ENCODE measurements around the gene VAT1L. TPM values are rescaled to one million over a fixed set of nuclear protein-coding genes. Genes with fewer than 3 reads are reported as not detected.

Gene VAT1L
- total and polyA plus RNA-seq, 10 of the 15 experiments (the other 5 are each of a cell fraction or from before 2014, with no cell fraction given) = 0.06 to 0.18 (median 0.10) TPM; not detected in 5

GRCh38 chr16:78001451-78002025, 213.2 kb downstream of the VAT1L start:
- in situ Hi-C loops (cut with MboI) = loop anchor here (5.0 kb wide), 1 partner anchor 324 kb away; no protein-coding TSS in a partner anchor
- no peak overlapping the region for H3K4me3 ChIP-seq
- no peaks in the 10 kb centered on the region for H4K20me1 ChIP-seq (ENCODE audit: control insufficient read depth, insufficient read depth)
- H2AFZ ChIP-seq (ENCODE audit: control insufficient read depth, low read depth, low read length) = no peak overlapping the region
- no peaks in the 10 kb centered on the region for H3K36me3 ChIP-seq (ENCODE audit: control insufficient read depth in 2 of 2, insufficient read depth in 2 of 2, low read length in 1 of 2)
- H3K4me1 ChIP-seq (ENCODE audit: control insufficient read depth, insufficient read depth, low read length) = no peaks in the 10 kb centered on the region
- FAIRE-seq = no peak
- H3K79me2 ChIP-seq (ENCODE audit: control insufficient read depth, insufficient read depth, low read length) = no peaks in the 10 kb centered on the region
- POLR2A ChIA-PET = no interaction called here
- DNase-seq (ENCODE audit: low read depth, low spot score) = no peak
- RAD21 ChIA-PET (ENCODE audit: unreplicated experiment) = interaction anchor here (1.2 kb wide), 1 partner anchor 12 kb away, joined by 3 read pairs; no protein-coding TSS in a partner anchor
- TF ChIP-seq RCOR1 (conservative IDR thresholded peaks at IDR 0.05; ENCODE audit: low read depth, low read length) = no peak
- TF ChIP-seq SREBF1 (IDR thresholded peaks at IDR 0.05; ENCODE audit: low read length) = no peak
- TF ChIP-seq TCF12 (IDR thresholded peaks at IDR 0.05; ENCODE audit: low read depth, low read length) = no peak
- TF ChIP-seq MYB (IDR thresholded peaks at IDR 0.05; ENCODE audit: borderline replicate concordance, low read depth, low read length) = no peak
- TF ChIP-seq PML (IDR thresholded peaks at IDR 0.05; ENCODE audit: low read length) = no peak
- TF ChIP-seq ZNF687 (IDR thresholded peaks at IDR 0.05) = no peak
- no peak for TF ChIP-seq HDGF (IDR thresholded peaks at IDR 0.05)
- no peak overlapping the region for H3K9ac ChIP-seq (ENCODE audit: control insufficient read depth, insufficient read depth, low read length)
- no TSS peak for BruUV-seq (replicated peaks)
- WGBS (ENCODE audit: insufficient coverage, insufficient replicate concordance, low lambda C conversion rate, missing lambda C conversion rate) = 48% methylated on average over 4 of the region's 4 CpGs
- no peaks in the 10 kb centered on the region for H3K27me3 ChIP-seq (replicated peaks in 1 of 2; ENCODE audit: control insufficient read depth in 2 of 2, insufficient read depth in 2 of 2, low read length in 1 of 2)
- ATAC-seq = no peak
- SMC1A ChIA-PET (ENCODE audit: uncharacterized antibody, unreplicated experiment) = interaction anchor here (1.1 to 1.5 kb wide), 2 partner anchors 10 to 49 kb away, joined by 3 to 4 read pairs; no protein-coding TSS in a partner anchor
- no peak overlapping the region for H3K4me2 ChIP-seq (ENCODE audit: control insufficient read depth, insufficient read depth)
- H3K27ac ChIP-seq (ENCODE audit: control insufficient read depth, insufficient read depth) = no peak overlapping the region
- intact Hi-C loops (cut with micrococcal nuclease; ENCODE audit: unreplicated experiment) = no loop called here
- CTCF ChIA-PET = interaction anchor here (0.7 to 4.5 kb wide), 7 partner anchors 10 to 399 kb away, joined by 3 to 41 read pairs (median 4); no protein-coding TSS in a partner anchor
- H3K9me3 ChIP-seq (replicated peaks; ENCODE audit: control insufficient read depth, insufficient read depth, low read length) = no peaks in the 10 kb centered on the region; the same call in 2 of the 3 replicates
